HG03135 (cell line): ENCODE measurements around the gene TLE5.
"Not testable (repeated sequence)": the region's sequence is repeated elsewhere in the genome, so short reads cannot be mapped to it uniquely, and the experiment has no call there.

ENCODE experiments used
- ATAC-seq: cut with Tn5 transposase; IDR thresholded peaks from one replicate; pipeline ENCODE4 v1.9.1; 2021; ENCODE audit warnings: mild to moderate bottlenecking, moderate library complexity; ENCODE audit not compliant: unreplicated experiment

Gene TLE5

GRCh38 chr19:3096902-3097326, 34.6 kb upstream of the TLE5 start:
- no peak for ATAC-seq

GRCh38 chr19:3096267-3096901, 34.1 kb upstream of the TLE5 start:
- ATAC-seq, result no peak

GRCh38 chr19:3095441-3096191, 33.3 kb upstream of the TLE5 start:
- ATAC-seq, result no peak

- ATAC-seq, result peak; percentile 27
Observed at GRCh38 chr19:3094601-3095440, 32.5 kb upstream of the TLE5 start.

GRCh38 chr19:3089299-3089855, 27.1 kb upstream of the TLE5 start:
- not testable (repeated sequence) for ATAC-seq

- ATAC-seq, result no peak
Observed at GRCh38 chr19:3087769-3088168, 25.5 kb upstream of the TLE5 start.

- ATAC-seq, result no peak
Observed at GRCh38 chr19:3084943-3085342, 22.6 kb upstream of the TLE5 start.

GRCh38 chr19:3083964-3084363, 21.7 kb upstream of the TLE5 start:
- ATAC-seq, result no peak

- ATAC-seq, result no peak
Observed at GRCh38 chr19:3082331-3082730, 20.0 kb upstream of the TLE5 start.

GRCh38 chr19:3080286-3080685, 18.0 kb upstream of the TLE5 start:
- ATAC-seq, result no peak

GRCh38 chr19:3079578-3079977, 17.3 kb upstream of the TLE5 start:
- no peak for ATAC-seq

- ATAC-seq, result no peak
Observed at GRCh38 chr19:3075605-3076431, 13.5 kb upstream of the TLE5 start.

GRCh38 chr19:3073931-3074595, 11.8 kb upstream of the TLE5 start:
- ATAC-seq, result no peak

GRCh38 chr19:3073159-3073563, 10.9 kb upstream of the TLE5 start:
- ATAC-seq, result no peak

- ATAC-seq, result no peak
Observed at GRCh38 chr19:3071768-3072167, 9.5 kb upstream of the TLE5 start.

- ATAC-seq, result no peak
Observed at GRCh38 chr19:3068071-3068470, 5.8 kb upstream of the TLE5 start.

GRCh38 chr19:3067563-3067962, 5.3 kb upstream of the TLE5 start:
- no peak for ATAC-seq

- no peak for ATAC-seq
Observed at GRCh38 chr19:3066482-3067049, 4.3 kb upstream of the TLE5 start.

- ATAC-seq, result peak; percentile 53
Observed at GRCh38 chr19:3065675-3066357, 3.5 kb upstream of the TLE5 start.
